Activated T-helper 1 cell treated with anti-CD3 and anti-CD28 coated beads, Interleukin-12 subunit alpha, Interleukin-12 subunit beta, Interleukin-2, Interleukin-4 antibody, amounts not matched to agents 30 ng/mL and 10 ng/mL and 1 ng/mL, durations not matched to agents 14 hours and 24 hours and 36 hours (primary cell): Measurements from ENCODE around the gene MZT2A. TPM values are rescaled to one million over a fixed set of nuclear protein-coding genes. Genes with fewer than 3 reads are reported as not detected.
A peak's percentile ranks its signal among the peaks of the same experiment; 100 is the strongest.
"Not testable (repeated sequence)": the region's sequence is repeated elsewhere in the genome, so short reads cannot be mapped to it uniquely, and the experiment has no call there.

Source experiments
- DNase-seq: peaks from one replicate; pipeline ENCODE4 v3.0.0; 2021; ENCODE audit warnings: low spot score
- H3K27ac Mint-ChIP-seq: one replicate; pipeline ENCODE4 v1.8.0; 2021; ENCODE audit warnings: mild to moderate bottlenecking, mixed read lengths
- H3K27me3 Mint-ChIP-seq: one replicate; pipeline ENCODE4 v1.8.0; 2022; ENCODE audit warnings: mild to moderate bottlenecking, moderate library complexity, mixed read lengths; ENCODE audit not compliant: insufficient read depth
- H3K36me3 Mint-ChIP-seq: one replicate; pipeline ENCODE4 v1.8.0; 2021; ENCODE audit warnings: low read depth, mixed read lengths
- H3K4me1 Mint-ChIP-seq: one replicate; pipeline ENCODE4 v1.8.0; 2021; ENCODE audit warnings: low read depth, mixed read lengths
- H3K4me3 Mint-ChIP-seq: one replicate; pipeline ENCODE4 v1.8.0; 2021; ENCODE audit warnings: mild to moderate bottlenecking, moderate library complexity, mixed read lengths
- H3K9me3 Mint-ChIP-seq: one replicate; pipeline ENCODE4 v1.8.0; 2021; ENCODE audit warnings: mixed read lengths
- intact Hi-C: fragments of 100-400 bp; cut with micrococcal nuclease; formaldehyde crosslinking; loops from one replicate; pipeline ENCODE4 v1.15.1; 2024
- total RNA-seq: library from RNA; stranded (reverse); gene quantifications from 2 replicates; pipeline ENCODE4 v1.2.3, GENCODE V29; 2022

MZT2A gene
- total RNA-seq, 1 donor from 2014 or later = 101 TPM

DNA sequence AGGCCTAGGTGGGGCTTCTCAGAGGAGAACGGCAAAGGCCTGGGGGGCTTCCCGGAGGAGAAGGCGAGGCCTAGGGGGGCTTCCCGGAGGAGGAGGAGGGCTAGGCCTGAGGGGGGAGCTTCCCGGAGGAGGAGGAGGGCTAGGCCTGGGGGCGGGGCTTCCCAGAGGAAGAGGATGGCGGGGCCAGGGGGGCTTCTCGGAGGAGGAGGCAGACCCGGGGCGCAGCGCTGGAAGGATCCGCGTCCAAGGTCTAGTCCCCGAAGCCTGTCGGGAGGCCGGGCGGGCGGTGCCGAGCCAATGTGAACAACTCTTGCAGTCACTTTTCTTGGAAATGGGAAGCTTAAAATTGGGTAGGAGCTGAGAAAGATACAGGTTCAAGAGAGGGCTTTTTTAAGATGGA, 46.3 kb downstream of the MZT2A start:
- intact Hi-C loops = no loop called here
- Mint-ChIP-seq H3K4me3 (no peak overlapping the region), H3K4me1 (peaks cover 5% of the 10 kb centered on the region), H3K36me3 (no peaks in the 10 kb centered on the region), H3K27ac (no peak overlapping the region), H3K27me3 (peaks cover 8% of the 10 kb centered on the region), H3K9me3 (no peaks in the 10 kb centered on the region)
- DNase-seq = no peak

DNA sequence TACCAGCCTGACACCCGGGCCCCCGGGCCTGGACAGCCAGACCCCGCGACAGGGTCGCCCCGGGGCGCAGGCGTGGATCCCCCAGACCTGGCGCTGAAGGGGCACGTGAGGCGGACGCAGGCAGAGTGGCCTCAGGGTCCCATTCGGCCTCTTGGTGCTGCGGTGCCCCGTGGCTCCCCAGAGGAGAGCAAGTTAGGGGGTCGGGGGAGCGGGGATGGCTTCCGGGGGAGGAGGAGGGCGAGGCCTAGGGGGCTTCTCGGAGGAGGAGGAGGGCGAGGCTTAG, 46.7 kb downstream of the MZT2A start:
- DNase-seq, intact Hi-C loops, H3K4me1 Mint-ChIP-seq, H3K27me3 Mint-ChIP-seq, H3K9me3 Mint-ChIP-seq, H3K36me3 Mint-ChIP-seq, H3K4me3 Mint-ChIP-seq, H3K27ac Mint-ChIP-seq: not testable (repeated sequence)

DNA sequence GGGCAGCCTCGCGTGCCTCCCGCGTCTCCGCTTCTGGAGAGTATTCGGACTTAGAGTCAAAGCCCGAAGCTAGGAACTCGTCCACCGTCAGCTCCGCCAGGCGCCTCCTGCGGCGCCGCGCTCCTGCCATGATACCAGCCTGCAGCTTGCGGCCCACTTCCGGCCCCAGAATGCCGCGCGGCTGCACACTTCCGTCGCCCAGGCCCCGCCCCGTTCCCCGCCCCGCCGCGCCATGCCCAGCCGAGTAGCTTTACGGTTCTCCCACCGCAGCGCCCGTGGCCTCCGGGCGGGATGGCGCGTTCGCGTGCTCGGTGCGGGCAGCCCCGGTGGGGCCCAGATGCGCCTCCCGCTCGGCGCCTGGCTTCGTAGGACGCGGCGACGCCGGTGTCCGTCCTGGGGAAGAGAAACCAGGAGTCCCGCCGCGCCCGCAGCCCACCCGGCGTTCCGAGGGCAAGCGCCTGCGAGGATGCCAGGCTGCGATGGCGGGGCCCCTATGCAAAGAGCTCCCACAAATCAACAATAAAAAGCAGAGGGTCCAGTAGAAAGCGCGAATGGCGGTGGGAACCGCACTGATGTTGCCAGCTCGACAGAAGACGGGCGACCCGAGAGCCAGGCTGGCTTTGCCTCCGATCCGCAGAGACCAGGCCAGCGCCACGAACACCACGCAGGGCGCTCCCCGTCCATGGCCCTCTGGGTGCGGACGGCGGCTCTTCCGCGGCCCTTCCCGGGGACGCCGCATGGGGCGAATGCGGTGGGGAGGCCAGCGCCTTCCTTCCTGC, 47.3 kb downstream of the MZT2A start:
- H3K4me1 Mint-ChIP-seq, H3K27me3 Mint-ChIP-seq, H3K9me3 Mint-ChIP-seq, intact Hi-C loops, H3K27ac Mint-ChIP-seq, DNase-seq, H3K36me3 Mint-ChIP-seq: not testable (repeated sequence)
- peak overlapping the region; percentile 39 for H3K4me3 Mint-ChIP-seq

DNA sequence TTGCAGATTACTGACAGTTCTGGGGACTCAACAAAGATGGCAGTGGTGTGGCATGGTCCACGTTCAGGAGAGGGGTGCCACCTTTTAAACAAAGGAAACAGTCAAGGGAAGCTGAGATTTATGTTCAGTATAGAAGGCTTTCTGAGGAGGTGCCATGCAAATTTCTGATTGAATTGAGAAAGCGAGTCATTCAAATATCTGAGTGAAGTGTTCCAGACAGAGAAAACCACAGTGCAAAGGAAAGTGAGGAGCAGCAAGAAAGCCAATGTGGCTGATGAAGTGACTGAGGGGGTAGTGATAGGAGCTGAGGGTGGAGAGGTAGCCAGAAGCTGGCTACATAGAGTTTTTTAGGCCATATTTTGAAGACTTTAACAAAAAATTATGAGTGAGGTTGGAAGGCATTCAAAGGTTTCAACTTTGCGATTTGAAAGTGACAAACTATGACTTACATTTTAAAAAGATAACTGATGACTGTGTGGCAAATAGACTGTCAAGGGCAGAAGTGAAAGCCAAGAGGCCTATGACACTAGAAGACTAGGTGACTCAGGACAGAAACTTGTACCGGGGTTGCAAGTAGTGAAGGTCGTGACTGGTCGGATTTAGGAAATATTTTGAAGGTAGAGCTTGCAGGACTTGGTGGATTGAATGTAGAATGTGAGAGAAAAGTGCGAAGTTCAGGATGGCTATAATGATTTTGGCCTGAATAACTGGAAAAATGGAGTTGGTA, 51.3 kb downstream of the MZT2A start:
- peak overlapping the region; percentile 71 for H3K27ac Mint-ChIP-seq
- H3K9me3 Mint-ChIP-seq, H3K36me3 Mint-ChIP-seq, DNase-seq, H3K4me1 Mint-ChIP-seq, intact Hi-C loops, H3K27me3 Mint-ChIP-seq, H3K4me3 Mint-ChIP-seq: not testable (repeated sequence)

Other genes starting within 250 kb of the MZT2A start
- gene RAB6D, start 128.2 kb downstream of the MZT2A start, total RNA-seq = not detected in 2 replicates
- gene TUBA3D, start 16.3 kb downstream of the MZT2A start, total RNA-seq = not detected in 2 replicates
- gene CCDC74A, start 35.5 kb upstream of the MZT2A start, total RNA-seq = 1.4 and 1.6 TPM in 2 replicates